Measurements from ENCODE around the gene OARD1.

DNA sequence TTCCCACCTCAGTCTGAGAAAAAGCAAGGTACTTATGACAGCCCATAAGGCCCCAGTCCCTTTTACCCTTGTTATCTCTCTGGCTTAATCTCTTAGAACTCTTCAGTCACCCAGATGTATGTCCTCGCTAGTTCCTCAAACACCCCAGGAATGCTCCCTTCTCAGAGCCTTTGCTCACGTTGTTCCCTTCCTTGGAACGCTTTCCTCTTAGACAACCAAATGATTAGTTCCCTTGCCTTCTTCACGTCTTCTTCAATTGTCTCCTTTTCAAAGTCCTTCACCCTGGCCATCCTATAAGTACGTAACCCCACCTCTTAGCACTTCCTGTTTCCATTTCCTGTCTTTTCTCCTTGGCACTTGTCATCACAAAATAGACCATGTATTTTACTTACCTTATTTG, 20.3 kb downstream of the OARD1 start:
- TF ChIP-seq, protein P1, sequence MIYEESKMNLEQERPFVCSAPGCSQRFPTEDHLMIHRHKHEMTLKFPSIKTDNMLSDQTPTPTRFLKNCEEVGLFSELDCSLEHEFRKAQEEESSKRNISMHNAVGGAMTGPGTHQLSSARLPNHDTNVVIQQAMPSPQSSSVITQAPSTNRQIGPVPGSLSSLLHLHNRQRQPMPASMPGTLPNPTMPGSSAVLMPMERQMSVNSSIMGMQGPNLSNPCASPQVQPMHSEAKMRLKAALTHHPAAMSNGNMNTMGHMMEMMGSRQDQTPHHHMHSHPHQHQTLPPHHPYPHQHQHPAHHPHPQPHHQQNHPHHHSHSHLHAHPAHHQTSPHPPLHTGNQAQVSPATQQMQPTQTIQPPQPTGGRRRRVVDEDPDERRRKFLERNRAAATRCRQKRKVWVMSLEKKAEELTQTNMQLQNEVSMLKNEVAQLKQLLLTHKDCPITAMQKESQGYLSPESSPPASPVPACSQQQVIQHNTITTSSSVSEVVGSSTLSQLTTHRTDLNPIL (CRISPR knock-in tag; IDR thresholded peaks at IDR 0.05; ENCODE audit: low read depth) = no peak
- TF ChIP-seq, protein P2, sequence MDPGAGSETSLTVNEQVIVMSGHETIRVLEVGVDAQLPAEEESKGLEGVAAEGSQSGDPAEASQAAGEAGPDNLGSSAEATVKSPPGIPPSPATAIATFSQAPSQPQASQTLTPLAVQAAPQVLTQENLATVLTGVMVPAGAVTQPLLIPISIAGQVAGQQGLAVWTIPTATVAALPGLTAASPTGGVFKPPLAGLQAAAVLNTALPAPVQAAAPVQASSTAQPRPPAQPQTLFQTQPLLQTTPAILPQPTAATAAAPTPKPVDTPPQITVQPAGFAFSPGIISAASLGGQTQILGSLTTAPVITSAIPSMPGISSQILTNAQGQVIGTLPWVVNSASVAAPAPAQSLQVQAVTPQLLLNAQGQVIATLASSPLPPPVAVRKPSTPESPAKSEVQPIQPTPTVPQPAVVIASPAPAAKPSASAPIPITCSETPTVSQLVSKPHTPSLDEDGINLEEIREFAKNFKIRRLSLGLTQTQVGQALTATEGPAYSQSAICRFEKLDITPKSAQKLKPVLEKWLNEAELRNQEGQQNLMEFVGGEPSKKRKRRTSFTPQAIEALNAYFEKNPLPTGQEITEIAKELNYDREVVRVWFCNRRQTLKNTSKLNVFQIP (CRISPR knock-in tag; IDR thresholded peaks at IDR 0.05; ENCODE audit: borderline replicate concordance, low read depth) = no peak
- TF ChIP-seq ZNF70 (CRISPR knock-in tag; IDR thresholded peaks at IDR 0.05) (no peak), ZFP3 (CRISPR knock-in tag; IDR thresholded peaks at IDR 0.05) (no peak), ZNF8 (CRISPR knock-in tag; IDR thresholded peaks at IDR 0.05) (no peak), CSDC2 (CRISPR knock-in tag; IDR thresholded peaks at IDR 0.05) (no peak), GLIS3 (CRISPR knock-in tag; IDR thresholded peaks at IDR 0.05) (no peak), RARB (CRISPR knock-in tag; IDR thresholded peaks at IDR 0.05) (no peak), ARNTL (CRISPR knock-in tag; IDR thresholded peaks at IDR 0.05; ENCODE audit: borderline replicate concordance, low read depth) (no peak)

Data from SK-N-SH treated with all-trans-retinoic acid at 6 μM for 48 hours (cell line).